DOHH2 (cell line): ENCODE measurements around the gene ASB5.

Experiments
- EZH2phosphoT487 ChIP-seq: fragments of 200-600 bp; sonication (generic); IDR thresholded peaks from 2 replicates; pipeline ENCODE4 v1.6.1; 2017; ENCODE audit warnings: borderline replicate concordance, mild to moderate bottlenecking, antibody characterized with exemption, low read length, moderate library complexity, mixed read lengths
- TF ChIP-seq, protein P1 (sequence below): fragments of 200-600 bp; sonication (generic); IDR thresholded peaks from one replicate; pipeline ENCODE4 v1.5.1; 2014; ENCODE audit warnings: antibody characterized with exemption, mild to moderate bottlenecking, low read depth, low read length; ENCODE audit not compliant: poor library complexity, severe bottlenecking

DNA sequence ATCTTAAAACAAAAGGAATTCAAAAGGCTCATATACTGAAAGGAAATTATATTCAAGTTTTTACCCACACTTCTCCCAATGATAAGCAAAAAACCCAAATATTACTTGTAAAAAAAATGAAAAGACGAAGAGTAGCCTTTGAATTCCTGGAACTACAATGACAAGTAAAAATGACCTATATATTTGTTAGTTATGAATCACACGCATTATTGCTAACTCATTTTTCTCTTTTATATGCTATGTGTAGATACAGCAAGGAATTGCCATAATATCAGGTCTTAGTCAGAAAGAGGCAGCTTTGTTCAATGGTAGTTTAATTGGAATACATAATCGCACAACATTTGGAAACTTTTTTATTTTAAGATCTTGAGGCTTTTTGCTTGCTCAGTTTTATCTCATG, 22.7 kb upstream of the ASB5 start:
- TF ChIP-seq, protein P1, sequence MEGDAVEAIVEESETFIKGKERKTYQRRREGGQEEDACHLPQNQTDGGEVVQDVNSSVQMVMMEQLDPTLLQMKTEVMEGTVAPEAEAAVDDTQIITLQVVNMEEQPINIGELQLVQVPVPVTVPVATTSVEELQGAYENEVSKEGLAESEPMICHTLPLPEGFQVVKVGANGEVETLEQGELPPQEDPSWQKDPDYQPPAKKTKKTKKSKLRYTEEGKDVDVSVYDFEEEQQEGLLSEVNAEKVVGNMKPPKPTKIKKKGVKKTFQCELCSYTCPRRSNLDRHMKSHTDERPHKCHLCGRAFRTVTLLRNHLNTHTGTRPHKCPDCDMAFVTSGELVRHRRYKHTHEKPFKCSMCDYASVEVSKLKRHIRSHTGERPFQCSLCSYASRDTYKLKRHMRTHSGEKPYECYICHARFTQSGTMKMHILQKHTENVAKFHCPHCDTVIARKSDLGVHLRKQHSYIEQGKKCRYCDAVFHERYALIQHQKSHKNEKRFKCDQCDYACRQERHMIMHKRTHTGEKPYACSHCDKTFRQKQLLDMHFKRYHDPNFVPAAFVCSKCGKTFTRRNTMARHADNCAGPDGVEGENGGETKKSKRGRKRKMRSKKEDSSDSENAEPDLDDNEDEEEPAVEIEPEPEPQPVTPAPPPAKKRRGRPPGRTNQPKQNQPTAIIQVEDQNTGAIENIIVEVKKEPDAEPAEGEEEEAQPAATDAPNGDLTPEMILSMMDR = no peak
- no peak for TF ChIP-seq EZH2phosphoT487
